ENCODE measurements around the gene CENPV. TPM values are rescaled to one million over a fixed set of nuclear protein-coding genes. Genes with fewer than 3 reads are reported as not detected.

CENPV gene
- total RNA-seq, 1 donor from 2014 or later = 178 TPM

DNA sequence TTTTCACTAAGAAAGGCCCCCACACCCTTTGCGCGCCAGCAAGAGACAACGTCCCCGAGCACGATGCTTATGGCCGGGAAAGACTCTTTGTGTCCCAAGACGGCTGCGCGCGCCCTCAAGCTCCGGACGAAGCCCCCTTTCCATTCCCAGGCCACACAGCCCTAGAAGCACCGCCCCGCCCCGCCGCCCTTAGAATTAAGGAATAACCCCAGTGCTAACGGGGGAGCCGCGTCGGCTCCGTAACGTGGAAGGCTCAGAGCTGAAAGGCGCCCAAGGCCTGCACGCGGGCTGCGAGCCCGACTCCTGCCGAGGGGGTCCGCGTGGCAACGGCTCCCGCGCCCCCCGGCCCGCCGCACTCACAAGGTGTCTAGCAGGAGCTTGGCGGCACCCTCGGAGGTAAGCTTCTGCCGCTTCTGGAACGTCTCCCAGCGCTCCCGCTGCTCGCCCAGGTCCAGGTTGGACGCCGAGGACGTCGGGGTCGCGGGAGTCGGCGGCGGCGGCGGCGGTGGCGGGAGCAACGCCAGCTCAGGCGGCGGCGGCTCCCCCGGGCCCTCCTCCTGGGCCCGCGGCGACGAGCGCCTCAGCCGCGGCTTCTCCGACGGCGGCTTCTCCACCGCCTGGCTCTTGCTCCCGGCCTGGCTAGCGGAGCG lies 477 bp downstream of the CENPV start:
- TF ChIP-seq, protein P1, sequence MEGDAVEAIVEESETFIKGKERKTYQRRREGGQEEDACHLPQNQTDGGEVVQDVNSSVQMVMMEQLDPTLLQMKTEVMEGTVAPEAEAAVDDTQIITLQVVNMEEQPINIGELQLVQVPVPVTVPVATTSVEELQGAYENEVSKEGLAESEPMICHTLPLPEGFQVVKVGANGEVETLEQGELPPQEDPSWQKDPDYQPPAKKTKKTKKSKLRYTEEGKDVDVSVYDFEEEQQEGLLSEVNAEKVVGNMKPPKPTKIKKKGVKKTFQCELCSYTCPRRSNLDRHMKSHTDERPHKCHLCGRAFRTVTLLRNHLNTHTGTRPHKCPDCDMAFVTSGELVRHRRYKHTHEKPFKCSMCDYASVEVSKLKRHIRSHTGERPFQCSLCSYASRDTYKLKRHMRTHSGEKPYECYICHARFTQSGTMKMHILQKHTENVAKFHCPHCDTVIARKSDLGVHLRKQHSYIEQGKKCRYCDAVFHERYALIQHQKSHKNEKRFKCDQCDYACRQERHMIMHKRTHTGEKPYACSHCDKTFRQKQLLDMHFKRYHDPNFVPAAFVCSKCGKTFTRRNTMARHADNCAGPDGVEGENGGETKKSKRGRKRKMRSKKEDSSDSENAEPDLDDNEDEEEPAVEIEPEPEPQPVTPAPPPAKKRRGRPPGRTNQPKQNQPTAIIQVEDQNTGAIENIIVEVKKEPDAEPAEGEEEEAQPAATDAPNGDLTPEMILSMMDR (IDR thresholded peaks at IDR 0.05; ENCODE audit: partially characterized antibody, unreplicated experiment) = no peak

DNA sequence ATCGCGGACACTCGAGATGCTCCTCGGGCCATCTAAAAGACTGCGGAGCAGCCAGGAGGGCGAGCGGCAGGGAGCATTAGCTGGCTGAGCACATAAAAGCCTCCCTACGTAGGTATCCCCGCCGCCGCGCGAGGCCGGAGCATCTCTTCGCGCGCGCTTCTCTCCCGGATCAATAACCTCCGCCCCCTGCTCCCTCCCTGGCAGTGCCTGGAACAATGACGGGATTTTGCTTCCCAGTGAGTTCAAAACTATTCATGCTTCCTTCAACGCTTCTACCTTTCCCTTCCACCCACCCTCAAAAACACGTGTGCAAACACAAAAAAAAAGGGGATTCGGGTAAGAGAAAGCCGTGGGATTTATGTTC lies 984 bp downstream of the CENPV start:
- peak; percentile 88 for DNase-seq
- Mint-ChIP-seq H3K4me3 (ENCODE audit: unreplicated experiment) (peak overlapping the region; percentile 91), H3K27me3 (ENCODE audit: unreplicated experiment) (peaks cover 17% of the 10 kb centered on the region), H3K4me1 (ENCODE audit: low read depth, unreplicated experiment) (peaks cover 8% of the 10 kb centered on the region), H3K9me3 (ENCODE audit: unreplicated experiment) (peaks cover 18% of the 10 kb centered on the region), H3K27ac (ENCODE audit: unreplicated experiment) (peak overlapping the region; percentile 99), H3K36me3 (ENCODE audit: unreplicated experiment) (no peaks in the 10 kb centered on the region)
- TF ChIP-seq, protein P1 (IDR thresholded peaks at IDR 0.05; ENCODE audit: partially characterized antibody, unreplicated experiment) = no peak

More for the DNA sequence above, 477 bp downstream of the CENPV start:
- peak; percentile 60 for DNase-seq
- Mint-ChIP-seq H3K27ac (ENCODE audit: unreplicated experiment) (peak overlapping the region; percentile 99), H3K9me3 (ENCODE audit: unreplicated experiment) (peaks cover 18% of the 10 kb centered on the region), H3K4me1 (ENCODE audit: low read depth, unreplicated experiment) (peaks cover 6% of the 10 kb centered on the region), H3K36me3 (ENCODE audit: unreplicated experiment) (no peaks in the 10 kb centered on the region), H3K4me3 (ENCODE audit: unreplicated experiment) (peak overlapping the region; percentile 91), H3K27me3 (ENCODE audit: unreplicated experiment) (peaks cover 17% of the 10 kb centered on the region)

DNA sequence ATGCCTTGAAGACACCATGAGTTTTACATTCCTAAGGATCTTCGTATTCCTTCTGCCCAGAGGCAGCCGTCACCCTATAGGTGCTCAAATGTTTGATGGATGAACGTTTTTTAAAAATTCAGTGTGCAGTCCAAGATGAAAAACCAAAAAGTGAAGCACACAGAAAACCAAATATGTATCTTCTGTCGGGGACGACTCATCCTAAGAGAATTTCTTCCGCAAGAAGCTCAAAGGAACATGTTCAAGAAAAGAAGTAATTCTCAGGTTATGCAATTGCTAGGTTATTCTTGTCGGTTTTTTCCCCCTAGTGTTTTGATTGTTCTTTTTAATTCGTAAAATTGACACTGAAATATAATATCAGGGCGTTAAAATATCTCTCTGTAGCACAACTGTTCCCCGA lies 1.4 kb downstream of the CENPV start:
- H3K36me3 Mint-ChIP-seq (ENCODE audit: unreplicated experiment) = no peaks in the 10 kb centered on the region
- H3K27ac Mint-ChIP-seq (ENCODE audit: unreplicated experiment) = peak overlapping the region; percentile 99
- peak overlapping the region; percentile 91 for H3K4me3 Mint-ChIP-seq (ENCODE audit: unreplicated experiment)
- peaks cover 18% of the 10 kb centered on the region for H3K9me3 Mint-ChIP-seq (ENCODE audit: unreplicated experiment)
- peaks cover 9% of the 10 kb centered on the region for H3K4me1 Mint-ChIP-seq (ENCODE audit: low read depth, unreplicated experiment)
- H3K27me3 Mint-ChIP-seq (ENCODE audit: unreplicated experiment) = peaks cover 17% of the 10 kb centered on the region
- TF ChIP-seq, protein P1 (IDR thresholded peaks at IDR 0.05; ENCODE audit: partially characterized antibody, unreplicated experiment) = no peak
- DNase-seq = no peak

DNA sequence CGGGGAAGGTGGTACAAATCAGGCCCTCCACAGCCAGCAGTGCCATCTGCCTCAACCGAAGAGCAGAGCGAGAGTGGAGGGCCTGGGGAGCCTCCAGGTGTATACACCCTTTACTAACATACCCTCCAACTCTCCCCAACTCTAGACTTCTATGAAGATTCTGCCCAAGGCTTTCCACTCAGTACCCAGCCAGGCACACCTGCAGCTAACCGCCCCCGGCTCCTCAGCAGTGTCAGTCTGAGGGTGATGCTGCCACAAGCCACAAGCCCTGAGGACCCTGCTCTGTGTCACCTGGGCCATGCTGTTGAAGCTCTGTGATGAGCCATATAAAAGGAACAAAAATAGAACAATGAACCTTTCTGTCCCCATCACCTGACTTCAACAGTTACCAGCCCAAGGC lies 3.8 kb downstream of the CENPV start:
- DNase-seq = no peak
- peaks cover 11% of the 10 kb centered on the region for H3K4me1 Mint-ChIP-seq (ENCODE audit: low read depth, unreplicated experiment)
- TF ChIP-seq, protein P1 (IDR thresholded peaks at IDR 0.05; ENCODE audit: partially characterized antibody, unreplicated experiment) = no peak
- peak overlapping the region; percentile 55 for H3K27ac Mint-ChIP-seq (ENCODE audit: unreplicated experiment)
- no peak overlapping the region for H3K4me3 Mint-ChIP-seq (ENCODE audit: unreplicated experiment)
- no peaks in the 10 kb centered on the region for H3K36me3 Mint-ChIP-seq (ENCODE audit: unreplicated experiment)
- peaks cover 14% of the 10 kb centered on the region for H3K27me3 Mint-ChIP-seq (ENCODE audit: unreplicated experiment)
- H3K9me3 Mint-ChIP-seq (ENCODE audit: unreplicated experiment) = peaks cover 18% of the 10 kb centered on the region

DNA sequence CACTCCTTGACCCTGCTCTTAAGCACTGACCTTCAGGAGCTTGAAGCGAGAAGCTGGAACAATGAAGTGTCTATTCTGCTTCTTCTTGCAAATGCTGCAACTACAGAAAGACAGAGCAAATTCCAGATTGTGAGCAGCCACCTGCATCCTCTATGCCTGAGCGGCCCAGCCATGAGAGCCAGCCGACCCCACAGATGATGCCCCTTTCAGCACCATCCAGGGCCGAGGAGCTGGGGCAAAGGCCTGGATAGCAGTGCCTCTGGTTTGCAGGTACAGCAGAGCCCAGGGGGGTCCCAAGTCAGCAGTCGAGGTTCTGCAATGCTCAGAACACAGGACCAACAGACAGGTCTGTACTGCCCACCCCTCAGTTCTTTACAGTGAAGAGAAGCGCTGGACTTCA lies 4.7 kb downstream of the CENPV start:
- H3K4me1 Mint-ChIP-seq (ENCODE audit: low read depth, unreplicated experiment) = peaks cover 11% of the 10 kb centered on the region
- peaks cover 14% of the 10 kb centered on the region for H3K9me3 Mint-ChIP-seq (ENCODE audit: unreplicated experiment)
- no peaks in the 10 kb centered on the region for H3K36me3 Mint-ChIP-seq (ENCODE audit: unreplicated experiment)
- no peak for DNase-seq
- H3K27me3 Mint-ChIP-seq (ENCODE audit: unreplicated experiment) = peaks cover 10% of the 10 kb centered on the region
- H3K4me3 Mint-ChIP-seq (ENCODE audit: unreplicated experiment) = no peak overlapping the region
- H3K27ac Mint-ChIP-seq (ENCODE audit: unreplicated experiment) = no peak overlapping the region
- TF ChIP-seq, protein P1 (IDR thresholded peaks at IDR 0.05; ENCODE audit: partially characterized antibody, unreplicated experiment) = no peak

Measured in glutamatergic neuron (in vitro differentiated cells).